ENCODE results near the gene SPINT1. TPM values are rescaled to one million over a fixed set of nuclear protein-coding genes. Genes with fewer than 3 reads are reported as not detected.
"Not testable (repeated sequence)": the region's sequence is repeated elsewhere in the genome, so short reads cannot be mapped to it uniquely, and the experiment has no call there.

SPINT1 gene
- total RNA-seq, 1 donor from 2014 or later = 76.5 TPM

GRCh38 chr15:40855706-40856234, 11.9 kb downstream of the SPINT1 start:
- no peak for DNase-seq
- Histone ChIP-seq H3K9me3 (no peaks in the 10 kb centered on the region), H3K36me3 (peaks cover 49% of the 10 kb centered on the region), H3K4me1 (peaks cover 23% of the 10 kb centered on the region), H3K27me3 (ENCODE audit: low read depth) (no peaks in the 10 kb centered on the region), H3K27ac (no peak overlapping the region), H3K4me3 (no peak overlapping the region)
- intact Hi-C loops (cut with DNase I) = no loop called here
- no peak for ATAC-seq
- no peak for TF ChIP-seq CTCF (IDR thresholded peaks at IDR 0.05)

GRCh38 chr15:40856746-40857145, 12.9 kb downstream of the SPINT1 start:
- no peak overlapping the region for H3K27ac ChIP-seq

GRCh38 chr15:40857601-40858341, 13.9 kb downstream of the SPINT1 start:
- peak; percentile 90 to 93 for ATAC-seq
- no peaks in the 10 kb centered on the region for H3K9me3 ChIP-seq
- DNase-seq = peak; percentile 87
- TF ChIP-seq CTCF (IDR thresholded peaks at IDR 0.05) = peak; percentile 93
- no peaks in the 10 kb centered on the region for H3K27me3 ChIP-seq (ENCODE audit: low read depth)
- H3K36me3 ChIP-seq = peaks cover 45% of the 10 kb centered on the region
- no peak overlapping the region for H3K4me3 ChIP-seq
- intact Hi-C loops (cut with DNase I) = no loop called here
- no peak overlapping the region for H3K27ac ChIP-seq
- H3K4me1 ChIP-seq = peaks cover 23% of the 10 kb centered on the region

More at GRCh38 chr15:40856746-40857145, 12.9 kb downstream of the SPINT1 start:
- H3K36me3 ChIP-seq = peaks cover 45% of the 10 kb centered on the region
- H3K27me3 ChIP-seq (ENCODE audit: low read depth) = no peaks in the 10 kb centered on the region
- H3K4me1 ChIP-seq = peaks cover 23% of the 10 kb centered on the region
- no peak for TF ChIP-seq CTCF (IDR thresholded peaks at IDR 0.05)
- no peaks in the 10 kb centered on the region for H3K9me3 ChIP-seq
- no peak overlapping the region for H3K4me3 ChIP-seq
- intact Hi-C loops (cut with DNase I) = no loop called here
- no peak for DNase-seq
- no peak for ATAC-seq

GRCh38 chr15:40858706-40859105, 14.9 kb downstream of the SPINT1 start:
- H3K9me3 ChIP-seq = no peaks in the 10 kb centered on the region
- no peaks in the 10 kb centered on the region for H3K27me3 ChIP-seq (ENCODE audit: low read depth)
- H3K4me1 ChIP-seq = peaks cover 23% of the 10 kb centered on the region
- peaks cover 36% of the 10 kb centered on the region for H3K36me3 ChIP-seq
- intact Hi-C loops (cut with DNase I) = no loop called here
- H3K4me3 ChIP-seq = no peak overlapping the region
- H3K27ac ChIP-seq = no peak overlapping the region
- no peak for DNase-seq
- TF ChIP-seq CTCF (IDR thresholded peaks at IDR 0.05) = no peak
- no peak for ATAC-seq

- peak; percentile 77 for TF ChIP-seq CTCF (IDR thresholded peaks at IDR 0.05)
- Histone ChIP-seq H3K4me1 (peaks cover 23% of the 10 kb centered on the region), H3K27me3 (ENCODE audit: low read depth) (no peaks in the 10 kb centered on the region), H3K9me3 (no peaks in the 10 kb centered on the region), H3K4me3 (no peak overlapping the region), H3K36me3 (peaks cover 29% of the 10 kb centered on the region), H3K27ac (no peak overlapping the region)
- DNase-seq = peak; percentile 86
- peak; percentile 78 to 79 for ATAC-seq
- intact Hi-C loops (cut with DNase I) = no loop called here
These were observed 15.5 kb downstream of the SPINT1 start for GRCh38 chr15:40859206-40859851.

- intact Hi-C loops (cut with DNase I); DNase-seq; H3K4me3 ChIP-seq; H3K27me3 ChIP-seq (ENCODE audit: low read depth); ATAC-seq; H3K9me3 ChIP-seq; H3K27ac ChIP-seq: not testable (repeated sequence)
- peaks cover 11% of the 10 kb centered on the region for H3K36me3 ChIP-seq
- peaks cover 23% of the 10 kb centered on the region for H3K4me1 ChIP-seq
These were observed 17.3 kb downstream of the SPINT1 start for GRCh38 chr15:40861147-40861546.
